ENCODE results near the gene RERE. TPM values are rescaled to one million over a fixed set of nuclear protein-coding genes. Genes with fewer than 3 reads are reported as not detected.

Gene RERE
- total RNA-seq, 1 experiment from 2014 or later: 217 TPM

DNA sequence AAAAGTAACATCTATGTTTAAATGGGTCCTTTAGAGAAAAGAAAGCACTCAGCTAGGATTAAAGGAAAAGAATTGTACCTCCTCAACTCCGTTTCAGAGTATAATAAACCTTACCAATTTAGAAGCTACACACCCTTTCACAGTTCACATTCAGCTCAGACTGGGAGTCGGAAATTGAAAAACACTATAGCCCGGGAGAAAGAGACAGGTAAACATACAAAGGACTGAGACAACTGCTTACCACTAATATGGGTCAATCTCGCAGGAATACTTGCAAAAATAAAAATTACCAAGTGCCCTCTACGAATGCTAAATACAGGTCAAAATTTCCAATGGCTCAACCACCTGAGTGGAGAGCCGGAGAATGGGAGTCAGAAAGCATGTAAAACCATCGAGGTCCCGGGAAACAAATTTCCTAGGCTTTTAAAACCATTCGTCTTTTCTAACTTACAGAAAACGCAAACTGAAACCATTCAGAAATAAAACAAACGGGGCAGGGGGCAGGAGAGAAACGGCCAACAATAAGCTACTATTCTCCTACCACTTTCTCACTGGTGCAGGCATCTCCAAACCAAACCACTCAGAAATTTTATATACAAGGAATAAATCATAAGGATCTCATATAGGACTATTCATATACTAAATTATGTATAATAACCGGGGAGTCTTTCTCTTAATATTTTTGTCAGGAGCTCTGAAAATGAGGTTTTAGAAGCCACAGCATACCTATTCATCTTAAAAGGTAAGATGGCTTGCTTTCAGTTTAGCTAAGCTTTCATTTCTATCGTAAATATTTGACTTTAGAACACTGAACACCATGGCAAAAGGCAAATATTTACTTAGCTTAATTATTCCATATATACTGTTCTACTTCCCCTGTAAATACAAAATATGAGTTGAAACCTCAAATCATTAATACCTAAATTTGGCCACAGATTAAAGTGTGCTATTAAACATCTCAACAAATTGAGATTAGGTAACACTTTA lies 136.5 kb downstream of the RERE start:
- peak overlapping the region; percentile 60 for H3K27ac ChIP-seq (ENCODE audit: low read length)
- ChIA-PET POLR2A (interaction anchor here (0.5 to 0.9 kb wide), 3 partner anchors 20 to 259 kb away, joined by 3 read pairs; partner anchors contain the start of gene ENO1), CTCF (no interaction called here)
- no peaks in the 10 kb centered on the region for H3K36me3 ChIP-seq (ENCODE audit: control insufficient read depth, insufficient read depth, low read length)
- peaks cover 47% of the 10 kb centered on the region for H3K4me1 ChIP-seq (ENCODE audit: control insufficient read depth, insufficient read depth, low read length)
- intact Hi-C loops (cut with micrococcal nuclease; ENCODE audit: unreplicated experiment) (no loop called here), in situ Hi-C loops (cut with HindIII; ENCODE audit: low pct_unique_long_range_greater_than_20kb, low sequenced_read_pairs) (no loop called here)
- DNase-seq (ENCODE audit: low read depth, low spot score) (no peak), ATAC-seq (no peak)
- TF ChIP-seq TCF7L2 (IDR thresholded peaks at IDR 0.05; ENCODE audit: low read depth, low read length) (no peak), SIN3A (IDR thresholded peaks at IDR 0.05; ENCODE audit: borderline replicate concordance, insufficient read depth, low read depth, low read length) (no peak), POLR2AphosphoS5 (IDR thresholded peaks at IDR 0.05; ENCODE audit: low read depth, low read length) (no peak), CTCF (IDR thresholded peaks at IDR 0.05) (no peak)
- TF ChIP-seq, protein P1, sequence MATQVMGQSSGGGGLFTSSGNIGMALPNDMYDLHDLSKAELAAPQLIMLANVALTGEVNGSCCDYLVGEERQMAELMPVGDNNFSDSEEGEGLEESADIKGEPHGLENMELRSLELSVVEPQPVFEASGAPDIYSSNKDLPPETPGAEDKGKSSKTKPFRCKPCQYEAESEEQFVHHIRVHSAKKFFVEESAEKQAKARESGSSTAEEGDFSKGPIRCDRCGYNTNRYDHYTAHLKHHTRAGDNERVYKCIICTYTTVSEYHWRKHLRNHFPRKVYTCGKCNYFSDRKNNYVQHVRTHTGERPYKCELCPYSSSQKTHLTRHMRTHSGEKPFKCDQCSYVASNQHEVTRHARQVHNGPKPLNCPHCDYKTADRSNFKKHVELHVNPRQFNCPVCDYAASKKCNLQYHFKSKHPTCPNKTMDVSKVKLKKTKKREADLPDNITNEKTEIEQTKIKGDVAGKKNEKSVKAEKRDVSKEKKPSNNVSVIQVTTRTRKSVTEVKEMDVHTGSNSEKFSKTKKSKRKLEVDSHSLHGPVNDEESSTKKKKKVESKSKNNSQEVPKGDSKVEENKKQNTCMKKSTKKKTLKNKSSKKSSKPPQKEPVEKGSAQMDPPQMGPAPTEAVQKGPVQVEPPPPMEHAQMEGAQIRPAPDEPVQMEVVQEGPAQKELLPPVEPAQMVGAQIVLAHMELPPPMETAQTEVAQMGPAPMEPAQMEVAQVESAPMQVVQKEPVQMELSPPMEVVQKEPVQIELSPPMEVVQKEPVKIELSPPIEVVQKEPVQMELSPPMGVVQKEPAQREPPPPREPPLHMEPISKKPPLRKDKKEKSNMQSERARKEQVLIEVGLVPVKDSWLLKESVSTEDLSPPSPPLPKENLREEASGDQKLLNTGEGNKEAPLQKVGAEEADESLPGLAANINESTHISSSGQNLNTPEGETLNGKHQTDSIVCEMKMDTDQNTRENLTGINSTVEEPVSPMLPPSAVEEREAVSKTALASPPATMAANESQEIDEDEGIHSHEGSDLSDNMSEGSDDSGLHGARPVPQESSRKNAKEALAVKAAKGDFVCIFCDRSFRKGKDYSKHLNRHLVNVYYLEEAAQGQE (IDR thresholded peaks at IDR 0.05; ENCODE audit: insufficient read depth in 1 of 2, low read depth in 2 of 2, low read length in 1 of 2): no peak
- no peaks in the 10 kb centered on the region for H3K9me3 ChIP-seq (ENCODE audit: control insufficient read depth, insufficient read depth, low read depth, low read length)
- no peaks in the 10 kb centered on the region for H3K27me3 ChIP-seq (ENCODE audit: control insufficient read depth, insufficient read depth, low read length)
- no TSS peak for BruUV-seq (replicated peaks)
- peak overlapping the region; percentile 7 to 42 for H3K4me3 ChIP-seq (ENCODE audit: low read depth in 2 of 2, low read length in 2 of 2)

DNA sequence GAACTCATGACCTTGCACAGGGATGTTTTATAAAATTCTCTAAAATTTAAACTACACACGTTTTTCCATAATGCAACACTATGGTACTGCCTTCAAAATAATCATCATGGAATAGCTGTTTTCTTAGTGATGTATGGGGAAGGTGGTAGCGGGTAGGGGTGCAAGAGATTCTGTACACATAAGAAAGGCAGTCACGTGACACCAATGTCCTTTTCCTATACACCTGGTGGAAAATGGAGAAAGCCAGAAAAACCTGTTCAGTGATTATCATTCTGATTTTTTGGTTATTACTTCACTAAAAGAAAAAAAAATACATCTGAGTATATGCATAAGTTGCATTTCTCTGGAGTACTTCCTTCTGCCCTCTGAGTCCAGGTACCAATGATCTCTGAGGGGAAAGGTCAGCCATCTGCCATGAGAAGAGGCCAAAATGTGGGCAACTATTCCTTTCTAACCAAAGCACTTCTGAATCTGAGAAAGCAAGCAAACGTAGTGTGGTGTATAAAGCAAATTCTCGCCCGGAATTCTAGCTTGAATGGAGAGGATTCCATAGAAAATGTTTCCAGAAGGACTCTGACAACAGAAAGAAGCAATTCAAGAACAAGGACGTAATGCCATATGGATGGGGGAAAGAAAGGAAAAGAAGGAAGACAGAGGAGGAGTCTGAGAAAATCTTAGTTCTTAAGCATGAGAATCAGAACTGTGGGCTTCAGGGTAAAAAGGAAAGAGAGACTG lies 137.3 kb downstream of the RERE start:
- POLR2A ChIA-PET: interaction anchor here (0.9 kb wide), 1 partner anchor 258 kb away, joined by 3 read pairs; no protein-coding TSS in a partner anchor

More for the DNA sequence above, 137.3 kb downstream of the RERE start:
- no peaks in the 10 kb centered on the region for H3K9me3 ChIP-seq (ENCODE audit: control insufficient read depth, insufficient read depth, low read depth, low read length)
- DNase-seq (ENCODE audit: low read depth, low spot score): no peak
- peak overlapping the region in 1 of 2 experiments; percentile 1; a peak in 1 of 4 replicates for H3K4me3 ChIP-seq (ENCODE audit: low read depth in 2 of 2, low read length in 2 of 2)
- BruUV-seq (replicated peaks): no TSS peak
- in situ Hi-C loops (cut with HindIII; ENCODE audit: low pct_unique_long_range_greater_than_20kb, low sequenced_read_pairs): no loop called here
- peaks cover 47% of the 10 kb centered on the region for H3K4me1 ChIP-seq (ENCODE audit: control insufficient read depth, insufficient read depth, low read length)
- no peak for ATAC-seq
- no peaks in the 10 kb centered on the region for H3K36me3 ChIP-seq (ENCODE audit: control insufficient read depth, insufficient read depth, low read length)
- peak overlapping the region; percentile 60 for H3K27ac ChIP-seq (ENCODE audit: low read length)
- CTCF ChIA-PET: no interaction called here
- intact Hi-C loops (cut with micrococcal nuclease; ENCODE audit: unreplicated experiment): no loop called here
- no peaks in the 10 kb centered on the region for H3K27me3 ChIP-seq (ENCODE audit: control insufficient read depth, insufficient read depth, low read length)
- no peak for TF ChIP-seq CTCF (IDR thresholded peaks at IDR 0.05)
- no peak for TF ChIP-seq TCF7L2 (IDR thresholded peaks at IDR 0.05; ENCODE audit: low read depth, low read length)
- no peak for TF ChIP-seq POLR2AphosphoS5 (IDR thresholded peaks at IDR 0.05; ENCODE audit: low read depth, low read length)
- no peak for TF ChIP-seq SIN3A (IDR thresholded peaks at IDR 0.05; ENCODE audit: borderline replicate concordance, insufficient read depth, low read depth, low read length)
- TF ChIP-seq, protein P1 (IDR thresholded peaks at IDR 0.05; ENCODE audit: insufficient read depth in 1 of 2, low read depth in 2 of 2, low read length in 1 of 2): no peak

All from Panc1 (cell line).